GM23338 (cell line): ENCODE measurements around the gene EIF2D. TPM values are rescaled to one million over a fixed set of nuclear protein-coding genes. Genes with fewer than 3 reads are reported as not detected.
A peak's percentile ranks its signal among the peaks of the same experiment; 100 is the strongest.

Experiments
- ATAC-seq: fragments of 200-7000 bp; cut with Tn5 transposase; 3 replicates; pipeline ENCODE4 v1.9.1; 2020
- DNase-seq: peaks from one replicate; pipeline ENCODE4 v3.0.0-alpha.2; 2015; ENCODE audit warnings: low spot score
- H2AFZ ChIP-seq: fragments of 200-600 bp; sonication (generic); 2 replicates; pipeline ENCODE4 v1.8.0; 2016; ENCODE audit warnings: antibody characterized with exemption, mild to moderate bottlenecking, moderate library complexity
- H3F3A ChIP-seq: fragments of 200-600 bp; sonication (generic); replicated peaks from 2 replicates; pipeline ENCODE4 v1.8.0; 2017; ENCODE audit warnings: antibody characterized with exemption, mixed run types, low read depth
- H3K27ac ChIP-seq: fragments of 200-600 bp; sonication (generic); 2 replicates; pipeline ENCODE4 v1.6.1; 2016; ENCODE audit warnings: low read depth
- H3K27me3 ChIP-seq: fragments of 200-600 bp; sonication (generic); 2 replicates; pipeline ENCODE4 v1.8.0; 2016; ENCODE audit warnings: mild to moderate bottlenecking, mixed run types, moderate library complexity; ENCODE audit not compliant: insufficient read depth
- H3K36me3 ChIP-seq: fragments of 200-600 bp; sonication (generic); 2 replicates; pipeline ENCODE4 v1.8.0; 2016; ENCODE audit warnings: mild to moderate bottlenecking; ENCODE audit not compliant: insufficient read depth
- H3K4me1 ChIP-seq: fragments of 200-600 bp; sonication (generic); 2 replicates; pipeline ENCODE4 v1.8.0; 2016; ENCODE audit warnings: mild to moderate bottlenecking, moderate library complexity; ENCODE audit not compliant: insufficient read depth
- H3K4me2 ChIP-seq: fragments of 200-600 bp; sonication (generic); 2 replicates; pipeline ENCODE4 v1.7.1; 2017; ENCODE audit warnings: mixed run types
- H3K4me3 ChIP-seq: fragments of 200-600 bp; sonication (generic); 2 replicates; pipeline ENCODE4 v1.6.1; 2016; ENCODE audit warnings: mixed run types
- H3K79me2 ChIP-seq: fragments of 200-600 bp; sonication (generic); replicated peaks from 2 replicates; pipeline ENCODE4 v1.8.0; 2017; ENCODE audit warnings: mild to moderate bottlenecking; ENCODE audit not compliant: insufficient read depth
- H3K9me2 ChIP-seq: fragments of 200-600 bp; sonication (generic); 2 replicates; pipeline ENCODE4 v1.8.0; 2017; ENCODE audit not compliant: insufficient read depth
- H4K20me1 ChIP-seq: fragments of 200-600 bp; sonication (generic); replicated peaks from 2 replicates; pipeline ENCODE4 v1.8.0; 2017; ENCODE audit warnings: mild to moderate bottlenecking; ENCODE audit not compliant: insufficient read depth
- H3K27ac Mint-ChIP-seq: 2 replicates; pipeline ENCODE4 v1.8.0; 2020; ENCODE audit warnings: inconsistent platforms, mild to moderate bottlenecking, moderate library complexity, mixed read lengths
- H3K27me3 Mint-ChIP-seq: 3 replicates; pipeline ENCODE4 v1.8.0; 2022; ENCODE audit warnings: low read depth, mild to moderate bottlenecking, moderate library complexity, mixed read lengths, inconsistent platforms; ENCODE audit not compliant: insufficient read depth, poor library complexity
- H3K36me3 Mint-ChIP-seq: 3 replicates; pipeline ENCODE4 v1.8.0; 2021; ENCODE audit warnings: low read depth, mild to moderate bottlenecking, inconsistent platforms, moderate library complexity, mixed read lengths
- H3K4me1 Mint-ChIP-seq: 3 replicates; pipeline ENCODE4 v1.8.0; 2020; ENCODE audit warnings: mild to moderate bottlenecking, inconsistent platforms, mixed read lengths
- H3K4me3 Mint-ChIP-seq: 3 replicates; pipeline ENCODE4 v1.8.0; 2021; ENCODE audit warnings: moderate library complexity, mild to moderate bottlenecking, inconsistent platforms, mixed read lengths
- H3K9me3 Mint-ChIP-seq: 3 replicates; pipeline ENCODE4 v1.8.0; 2020; ENCODE audit warnings: moderate library complexity, mild to moderate bottlenecking, inconsistent platforms, mixed read lengths
- CREB1 ChIP-seq: fragments of 250-450 bp; sonication (Bioruptor Pico); IDR thresholded peaks from 2 replicates; pipeline ENCODE4 v1.5.0; 2020; ENCODE audit warnings: low read depth, mild to moderate bottlenecking, moderate library complexity
- EZH2phosphoT487 ChIP-seq: fragments of 200-600 bp; sonication (generic); IDR thresholded peaks from one replicate; pipeline ENCODE4 v1.8.1; 2018; ENCODE audit warnings: antibody characterized with exemption; ENCODE audit not compliant: unreplicated experiment
- STAT1 ChIP-seq: IDR thresholded peaks from one replicate; pipeline ENCODE4 v1.6.1; 2016; ENCODE audit warnings: antibody characterized with exemption; ENCODE audit not compliant: unreplicated experiment
- polyA plus RNA-seq: library from polyadenylated mRNA; unstranded; fragments of >200 nt; fragmentation: Nextera tagmentation; extraction: Ambion mirVana; gene quantifications from 2 replicates; pipeline ENCODE4 v1.2.1, GENCODE V29; 2016
- total RNA-seq: library from RNA; depleted of rRNA; stranded (reverse); fragments of >200 nt; shearing (Covaris generic); gene quantifications from 2 replicates; pipeline ENCODE4 v1.2.3, GENCODE V29; 2014
- TF ChIP-seq, protein P1 (sequence below), 2 experiments: fragments of 200-600 bp in 1 of 2; sonication (generic) in 1 of 2; conservative IDR thresholded peaks; 2 replicates each; pipeline versions ENCODE4 v1.5.1 to v1.6.1; 2016 to 2017; ENCODE audit warnings: antibody characterized with exemption in 2 of 2, low read depth in 2 of 2, mild to moderate bottlenecking in 2 of 2, moderate library complexity in 1 of 2
- TF ChIP-seq, protein P2 (sequence below): IDR thresholded peaks from one replicate; pipeline ENCODE4 v1.6.1; 2018; ENCODE audit warnings: antibody characterized with exemption; ENCODE audit not compliant: unreplicated experiment

Gene EIF2D
- total and polyA plus RNA-seq, 2 experiments from 2014 or later, result 25.1 to 34.8 TPM

GRCh38 chr1:206658264-206658980 is 46.2 kb upstream of the EIF2D start:
- Histone ChIP-seq H3K9me2 (no peaks in the 10 kb centered on the region), H3K4me2 (peak overlapping the region; percentile 81), H3K27ac (no peak overlapping the region), H3K79me2 (no peaks in the 10 kb centered on the region), H3K27me3 (peaks cover 44% of the 10 kb centered on the region), H2AFZ (peak overlapping the region; percentile 85), H3F3A (0 out of 2 replicates have a peak, but pooled peaks cover 4% of the 10 kb centered on the region), H3K36me3 (no peaks in the 10 kb centered on the region), H3K4me3 (peak overlapping the region; percentile 54), H3K4me1 (peaks cover 16% of the 10 kb centered on the region; the same call in 1 of the 2 replicates), H4K20me1 (peaks cover 4% of the 10 kb centered on the region; the same call in 1 of the 2 replicates)
- no peak for TF ChIP-seq EZH2phosphoT487
- TF ChIP-seq, protein P1, sequence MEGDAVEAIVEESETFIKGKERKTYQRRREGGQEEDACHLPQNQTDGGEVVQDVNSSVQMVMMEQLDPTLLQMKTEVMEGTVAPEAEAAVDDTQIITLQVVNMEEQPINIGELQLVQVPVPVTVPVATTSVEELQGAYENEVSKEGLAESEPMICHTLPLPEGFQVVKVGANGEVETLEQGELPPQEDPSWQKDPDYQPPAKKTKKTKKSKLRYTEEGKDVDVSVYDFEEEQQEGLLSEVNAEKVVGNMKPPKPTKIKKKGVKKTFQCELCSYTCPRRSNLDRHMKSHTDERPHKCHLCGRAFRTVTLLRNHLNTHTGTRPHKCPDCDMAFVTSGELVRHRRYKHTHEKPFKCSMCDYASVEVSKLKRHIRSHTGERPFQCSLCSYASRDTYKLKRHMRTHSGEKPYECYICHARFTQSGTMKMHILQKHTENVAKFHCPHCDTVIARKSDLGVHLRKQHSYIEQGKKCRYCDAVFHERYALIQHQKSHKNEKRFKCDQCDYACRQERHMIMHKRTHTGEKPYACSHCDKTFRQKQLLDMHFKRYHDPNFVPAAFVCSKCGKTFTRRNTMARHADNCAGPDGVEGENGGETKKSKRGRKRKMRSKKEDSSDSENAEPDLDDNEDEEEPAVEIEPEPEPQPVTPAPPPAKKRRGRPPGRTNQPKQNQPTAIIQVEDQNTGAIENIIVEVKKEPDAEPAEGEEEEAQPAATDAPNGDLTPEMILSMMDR (conservative IDR thresholded peaks at IDR 0.05; ENCODE audit: low read depth in 2 of 2), result peak; percentile 86 to 95
- Mint-ChIP-seq H3K36me3 (no peaks in the 10 kb centered on the region), H3K27me3 (peaks cover 24% of the 10 kb centered on the region), H3K4me1 (peaks cover 16% of the 10 kb centered on the region), H3K4me3 (peak overlapping the region; percentile 58), H3K9me3 (no peaks in the 10 kb centered on the region), H3K27ac (no peak overlapping the region)
- DNase-seq (peak; percentile 88), ATAC-seq (peak; percentile 87)

DNA sequence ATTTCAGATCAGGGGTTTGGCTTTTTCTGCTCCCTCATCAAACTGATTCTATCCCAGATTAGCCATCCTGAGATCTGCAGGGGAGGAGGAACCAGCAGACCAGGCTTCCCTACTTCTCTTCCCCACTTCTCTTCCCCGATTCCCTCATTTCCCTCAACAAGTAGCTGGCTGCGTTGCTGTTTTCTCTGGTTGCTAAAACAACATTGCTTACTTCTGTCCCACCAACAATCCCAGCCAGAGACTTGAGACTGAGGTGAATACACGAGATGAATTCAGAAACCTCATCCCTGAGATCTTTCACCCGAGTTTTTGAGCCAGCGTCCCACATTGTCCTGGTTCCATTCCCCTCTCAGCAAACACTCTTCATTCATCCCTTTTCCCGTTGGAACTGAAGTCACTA is 45.5 kb upstream of the EIF2D start:
- Histone ChIP-seq H3K9me2 (no peaks in the 10 kb centered on the region), H3K27me3 (peaks cover 38% of the 10 kb centered on the region), H3K36me3 (no peaks in the 10 kb centered on the region), H3K4me1 (peaks cover 16% of the 10 kb centered on the region; the same call in 1 of the 2 replicates), H4K20me1 (peaks cover 4% of the 10 kb centered on the region; the same call in 1 of the 2 replicates), H3F3A (0 out of 2 replicates have a peak, but pooled peaks cover 4% of the 10 kb centered on the region), H3K4me2 (peak overlapping the region; percentile 81), H3K4me3 (peak overlapping the region; percentile 54), H2AFZ (peak overlapping the region; percentile 79), H3K79me2 (no peaks in the 10 kb centered on the region), H3K27ac (no peak overlapping the region)
- DNase-seq (no peak), ATAC-seq (no peak)
- H3K27me3 Mint-ChIP-seq, result peaks cover 17% of the 10 kb centered on the region
- H3K4me3 Mint-ChIP-seq, result peak overlapping the region; percentile 58
- no peak overlapping the region for H3K27ac Mint-ChIP-seq
- TF ChIP-seq, protein P2, sequence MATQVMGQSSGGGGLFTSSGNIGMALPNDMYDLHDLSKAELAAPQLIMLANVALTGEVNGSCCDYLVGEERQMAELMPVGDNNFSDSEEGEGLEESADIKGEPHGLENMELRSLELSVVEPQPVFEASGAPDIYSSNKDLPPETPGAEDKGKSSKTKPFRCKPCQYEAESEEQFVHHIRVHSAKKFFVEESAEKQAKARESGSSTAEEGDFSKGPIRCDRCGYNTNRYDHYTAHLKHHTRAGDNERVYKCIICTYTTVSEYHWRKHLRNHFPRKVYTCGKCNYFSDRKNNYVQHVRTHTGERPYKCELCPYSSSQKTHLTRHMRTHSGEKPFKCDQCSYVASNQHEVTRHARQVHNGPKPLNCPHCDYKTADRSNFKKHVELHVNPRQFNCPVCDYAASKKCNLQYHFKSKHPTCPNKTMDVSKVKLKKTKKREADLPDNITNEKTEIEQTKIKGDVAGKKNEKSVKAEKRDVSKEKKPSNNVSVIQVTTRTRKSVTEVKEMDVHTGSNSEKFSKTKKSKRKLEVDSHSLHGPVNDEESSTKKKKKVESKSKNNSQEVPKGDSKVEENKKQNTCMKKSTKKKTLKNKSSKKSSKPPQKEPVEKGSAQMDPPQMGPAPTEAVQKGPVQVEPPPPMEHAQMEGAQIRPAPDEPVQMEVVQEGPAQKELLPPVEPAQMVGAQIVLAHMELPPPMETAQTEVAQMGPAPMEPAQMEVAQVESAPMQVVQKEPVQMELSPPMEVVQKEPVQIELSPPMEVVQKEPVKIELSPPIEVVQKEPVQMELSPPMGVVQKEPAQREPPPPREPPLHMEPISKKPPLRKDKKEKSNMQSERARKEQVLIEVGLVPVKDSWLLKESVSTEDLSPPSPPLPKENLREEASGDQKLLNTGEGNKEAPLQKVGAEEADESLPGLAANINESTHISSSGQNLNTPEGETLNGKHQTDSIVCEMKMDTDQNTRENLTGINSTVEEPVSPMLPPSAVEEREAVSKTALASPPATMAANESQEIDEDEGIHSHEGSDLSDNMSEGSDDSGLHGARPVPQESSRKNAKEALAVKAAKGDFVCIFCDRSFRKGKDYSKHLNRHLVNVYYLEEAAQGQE, result no peak
- TF ChIP-seq STAT1 (no peak), CREB1 (CRISPR knock-in tag) (no peak)
- peaks cover 14% of the 10 kb centered on the region for H3K4me1 Mint-ChIP-seq
- H3K36me3 Mint-ChIP-seq, result no peaks in the 10 kb centered on the region
- no peaks in the 10 kb centered on the region for H3K9me3 Mint-ChIP-seq
